HL-60 (cell line): Measurements from ENCODE around the gene IGFBP3.
"Not testable (repeated sequence)": the region's sequence is repeated elsewhere in the genome, so short reads cannot be mapped to it uniquely, and the experiment has no call there.

Experiments
- DNase-seq, 2 experiments: peaks; one replicate each; pipeline ENCODE4 v3.0.0-alpha.2; 2010 to 2020; ENCODE audit warnings: low read depth in 1 of 2, low spot score in 1 of 2
- H3K27ac ChIP-seq: fragments of 250-450 bp; sonication (Bioruptor Pico); replicated peaks from 2 replicates; pipeline ENCODE4 v1.5.1; 2020; ENCODE audit warnings: mild to moderate bottlenecking, moderate library complexity
- H3K27me3 ChIP-seq: fragments of 250-450 bp; sonication (Bioruptor Pico); 2 replicates; pipeline ENCODE4 v1.5.1; 2021; ENCODE audit warnings: mild to moderate bottlenecking, moderate library complexity; ENCODE audit not compliant: insufficient read depth, poor library complexity, severe bottlenecking
- H3K4me3 ChIP-seq: replicated peaks from 2 replicates; pipeline ENCODE4 v1.5.1; 2011; ENCODE audit warnings: mild to moderate bottlenecking, control low read depth, low read length; ENCODE audit not compliant: insufficient read depth
- GABPA ChIP-seq: IDR thresholded peaks from 2 replicates; pipeline ENCODE4 v1.6.1; 2012; ENCODE audit warnings: low read depth
- POLR2AphosphoS5 ChIP-seq: IDR thresholded peaks from 2 replicates; pipeline ENCODE4 v1.6.1; 2012; ENCODE audit warnings: low read depth
- REST ChIP-seq: IDR thresholded peaks from 2 replicates; pipeline ENCODE4 v1.6.1; 2012; ENCODE audit warnings: low read depth; ENCODE audit not compliant: insufficient replicate concordance
- SPI1 ChIP-seq: IDR thresholded peaks from 2 replicates; pipeline ENCODE4 v1.6.1; 2012; ENCODE audit warnings: low read depth, mild to moderate bottlenecking, borderline replicate concordance
- TF ChIP-seq, protein P1 (sequence below): IDR thresholded peaks from one replicate; pipeline ENCODE4 v1.5.1; 2011; ENCODE audit warnings: low read length, control low read depth, inconsistent platforms; ENCODE audit not compliant: insufficient read depth

The IGFBP3 gene

DNA sequence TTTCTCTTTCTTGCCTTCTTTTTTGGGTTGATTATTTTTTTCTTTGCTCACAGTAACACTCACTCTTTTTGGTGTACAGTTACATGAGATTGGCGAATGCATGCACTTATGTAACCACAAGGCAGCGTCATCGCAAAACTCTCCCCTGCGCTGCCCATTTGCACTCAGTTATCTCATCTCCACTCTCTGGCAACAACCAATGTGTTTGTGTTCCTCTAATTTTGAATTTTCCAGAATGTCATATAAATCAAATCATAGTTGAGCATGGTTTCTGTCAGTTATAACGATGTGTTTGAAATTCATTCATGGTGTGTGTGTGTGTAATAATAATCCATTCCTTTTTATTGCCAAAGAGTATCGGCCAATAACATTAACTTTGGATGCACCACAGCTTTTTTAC, 23.0 kb upstream of the IGFBP3 start:
- DNase-seq, result no peak
- Histone ChIP-seq H3K27me3 (no peaks in the 10 kb centered on the region), H3K27ac (no peak overlapping the region), H3K4me3 (no peak overlapping the region)
- TF ChIP-seq POLR2AphosphoS5 (no peak), SPI1 (no peak), GABPA (no peak), REST (no peak)
- TF ChIP-seq, protein P1, sequence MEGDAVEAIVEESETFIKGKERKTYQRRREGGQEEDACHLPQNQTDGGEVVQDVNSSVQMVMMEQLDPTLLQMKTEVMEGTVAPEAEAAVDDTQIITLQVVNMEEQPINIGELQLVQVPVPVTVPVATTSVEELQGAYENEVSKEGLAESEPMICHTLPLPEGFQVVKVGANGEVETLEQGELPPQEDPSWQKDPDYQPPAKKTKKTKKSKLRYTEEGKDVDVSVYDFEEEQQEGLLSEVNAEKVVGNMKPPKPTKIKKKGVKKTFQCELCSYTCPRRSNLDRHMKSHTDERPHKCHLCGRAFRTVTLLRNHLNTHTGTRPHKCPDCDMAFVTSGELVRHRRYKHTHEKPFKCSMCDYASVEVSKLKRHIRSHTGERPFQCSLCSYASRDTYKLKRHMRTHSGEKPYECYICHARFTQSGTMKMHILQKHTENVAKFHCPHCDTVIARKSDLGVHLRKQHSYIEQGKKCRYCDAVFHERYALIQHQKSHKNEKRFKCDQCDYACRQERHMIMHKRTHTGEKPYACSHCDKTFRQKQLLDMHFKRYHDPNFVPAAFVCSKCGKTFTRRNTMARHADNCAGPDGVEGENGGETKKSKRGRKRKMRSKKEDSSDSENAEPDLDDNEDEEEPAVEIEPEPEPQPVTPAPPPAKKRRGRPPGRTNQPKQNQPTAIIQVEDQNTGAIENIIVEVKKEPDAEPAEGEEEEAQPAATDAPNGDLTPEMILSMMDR, result no peak

DNA sequence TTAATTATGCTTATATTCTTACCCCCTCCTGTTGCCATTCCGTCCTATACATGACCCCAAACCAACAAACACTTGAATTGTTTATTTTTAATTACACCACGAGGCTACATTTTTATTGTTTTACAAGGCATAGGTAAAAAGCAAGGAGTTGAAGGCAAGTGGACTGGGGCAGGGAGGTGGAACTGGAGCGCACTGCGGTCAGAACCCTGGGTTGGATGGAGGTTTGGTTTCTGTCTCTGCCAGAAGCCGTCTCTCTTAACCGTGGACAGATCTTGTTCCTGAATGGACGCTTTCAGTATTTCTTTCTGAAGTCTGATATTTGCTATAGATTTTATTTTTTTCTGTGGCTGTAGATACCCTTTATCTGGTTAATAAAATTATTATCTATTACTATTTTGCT, 19.9 kb upstream of the IGFBP3 start:
- no peak for TF ChIP-seq POLR2AphosphoS5
- TF ChIP-seq REST, result no peak
- TF ChIP-seq GABPA, result no peak
- TF ChIP-seq SPI1, result no peak
- TF ChIP-seq, protein P1, result no peak
- Histone ChIP-seq H3K27me3 (no peaks in the 10 kb centered on the region), H3K4me3 (no peak overlapping the region), H3K27ac (no peak overlapping the region)
- no peak for DNase-seq

DNA sequence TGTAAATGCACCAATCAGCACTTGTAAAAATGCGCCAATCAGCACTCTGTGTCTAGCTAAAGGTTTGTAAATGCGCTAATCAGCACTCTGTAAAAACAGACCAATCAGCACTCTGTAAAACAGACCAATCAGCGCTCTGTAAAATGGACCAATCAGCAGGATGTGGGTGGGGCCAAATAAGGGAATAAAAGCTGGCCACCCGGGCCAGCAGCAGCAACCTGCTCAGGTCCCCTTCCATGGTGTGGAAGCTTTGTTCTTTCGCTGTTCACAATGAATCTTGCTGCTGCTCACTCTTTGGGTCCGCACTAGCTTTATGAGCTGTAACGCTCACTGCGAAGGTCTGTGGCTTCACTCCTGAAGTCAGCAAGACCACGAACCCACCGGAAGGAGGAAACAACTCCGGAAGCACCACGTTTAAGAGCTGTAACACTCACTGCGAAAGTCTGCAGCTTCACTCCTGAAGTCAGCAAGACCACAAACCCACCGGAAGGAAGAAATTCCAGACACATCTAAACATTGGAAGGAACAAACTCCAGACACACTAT, 19.2 kb upstream of the IGFBP3 start:
- not testable (repeated sequence) for H3K4me3 ChIP-seq, H3K27ac ChIP-seq, H3K27me3 ChIP-seq
- peak in 1 of 2 experiments; percentile 16 for DNase-seq

- TF ChIP-seq POLR2AphosphoS5 (no peak), REST (no peak), SPI1 (no peak), GABPA (no peak)
- TF ChIP-seq, protein P1, result no peak
- H3K27ac ChIP-seq, result no peak overlapping the region
- no peak overlapping the region for H3K4me3 ChIP-seq
- DNase-seq, result no peak
- H3K27me3 ChIP-seq, result no peaks in the 10 kb centered on the region
These were observed 18.5 kb upstream of the IGFBP3 start for GRCh38 chr7:45939574-45939973.
